ENCODE measurements around the gene ZNF138. TPM values are rescaled to one million over a fixed set of nuclear protein-coding genes. Genes with fewer than 3 reads are reported as not detected.

The ZNF138 gene
- total and polyA plus RNA-seq, 10 of the 15 experiments (the other 5 are each of a cell fraction or from before 2014, with no cell fraction given) = 5.9 to 14.9 (median 12.4) TPM

GRCh38 chr7:64839910-64840309, 45.7 kb downstream of the ZNF138 start (continued):
- no peak for TF ChIP-seq PRDM15 (CRISPR knock-in tag; IDR thresholded peaks at IDR 0.05)
- no peak for TF ChIP-seq DPF2 (IDR thresholded peaks at IDR 0.05)
- no peak for TF ChIP-seq EGR1 (IDR thresholded peaks at IDR 0.05; ENCODE audit: borderline replicate concordance in 1 of 2, low read depth in 2 of 2, low read length in 2 of 2)
- TF ChIP-seq CHD2 (IDR thresholded peaks at IDR 0.05; ENCODE audit: borderline replicate concordance, low read depth, low read length) = no peak
- no peak for TF ChIP-seq NRF1 (conservative IDR thresholded peaks at IDR 0.05; ENCODE audit: low read depth, low read length)
- no peak for TF ChIP-seq POLR2AphosphoS2 (IDR thresholded peaks at IDR 0.05; ENCODE audit: low read depth, low read length)
- TF ChIP-seq NFXL1 (IDR thresholded peaks at IDR 0.05; ENCODE audit: borderline replicate concordance) = no peak
- no peak for TF ChIP-seq NR2C1 (IDR thresholded peaks at IDR 0.05)

- intact Hi-C loops (cut with micrococcal nuclease; ENCODE audit: unreplicated experiment) (no loop called here), in situ Hi-C loops (cut with MboI) (no loop called here)
- DNase-seq (ENCODE audit: low read depth, low spot score) = no peak
- H3K4me1 ChIP-seq (ENCODE audit: control insufficient read depth, insufficient read depth, low read length) = no peaks in the 10 kb centered on the region
- H3K36me3 ChIP-seq (ENCODE audit: control insufficient read depth in 2 of 2, insufficient read depth in 2 of 2, low read length in 1 of 2) = no peaks in the 10 kb centered on the region
- no peak overlapping the region for H3K4me3 ChIP-seq
- SMC1A ChIA-PET (ENCODE audit: uncharacterized antibody, unreplicated experiment) = no interaction called here
- no peak for FAIRE-seq
- TF ChIP-seq GABPA (IDR thresholded peaks at IDR 0.05; ENCODE audit: low read depth) (no peak), ZNF687 (IDR thresholded peaks at IDR 0.05) (no peak), STAT1 (conservative IDR thresholded peaks at IDR 0.05) (no peak), RUNX3 (IDR thresholded peaks at IDR 0.05; ENCODE audit: low read length) (no peak), SREBF2 (IDR thresholded peaks at IDR 0.05; ENCODE audit: low read length) (no peak)
- no peak overlapping the region for H2AFZ ChIP-seq (ENCODE audit: control insufficient read depth, low read depth, low read length)
- H4K20me1 ChIP-seq (ENCODE audit: control insufficient read depth, insufficient read depth) = no peaks in the 10 kb centered on the region
- no peak overlapping the region for H3K4me2 ChIP-seq (ENCODE audit: control insufficient read depth, insufficient read depth)
- no peaks in the 10 kb centered on the region; the same call in 2 of the 3 replicates for H3K9me3 ChIP-seq (replicated peaks; ENCODE audit: control insufficient read depth, insufficient read depth, low read length)
- H3K9ac ChIP-seq (ENCODE audit: control insufficient read depth, insufficient read depth, low read length) = no peak overlapping the region
- H3K27me3 ChIP-seq (replicated peaks in 1 of 2; ENCODE audit: control insufficient read depth in 2 of 2, insufficient read depth in 2 of 2, low read length in 1 of 2) = no peaks in the 10 kb centered on the region
- RAD21 ChIA-PET (ENCODE audit: unreplicated experiment) = no interaction called here
- no peak overlapping the region for H3K27ac ChIP-seq (ENCODE audit: control insufficient read depth, insufficient read depth)
- H3K79me2 ChIP-seq (ENCODE audit: control insufficient read depth, insufficient read depth, low read length) = no peaks in the 10 kb centered on the region
- POLR2A ChIA-PET = interaction anchor here (1.1 kb wide), 1 partner anchor 162 kb away, joined by 5 read pairs; no protein-coding TSS in a partner anchor
- no TSS peak for BruUV-seq (replicated peaks)
- CTCF ChIA-PET = no interaction called here
- 16% methylated on average over 5 of the region's 5 CpGs for WGBS (ENCODE audit: insufficient coverage, insufficient replicate concordance, low lambda C conversion rate, missing lambda C conversion rate)
- no peak for ATAC-seq
Observed at GRCh38 chr7:64849250-64849923, 55.2 kb downstream of the ZNF138 start.
